Measurements from ENCODE around the gene IL17C. TPM values are rescaled to one million over a fixed set of nuclear protein-coding genes. Genes with fewer than 3 reads are reported as not detected.
"Not testable (repeated sequence)": the region's sequence is repeated elsewhere in the genome, so short reads cannot be mapped to it uniquely, and the experiment has no call there.

The IL17C gene
- total RNA-seq, 4 donors from 2014 or later: 0.91 TPM; not detected in 3

DNA sequence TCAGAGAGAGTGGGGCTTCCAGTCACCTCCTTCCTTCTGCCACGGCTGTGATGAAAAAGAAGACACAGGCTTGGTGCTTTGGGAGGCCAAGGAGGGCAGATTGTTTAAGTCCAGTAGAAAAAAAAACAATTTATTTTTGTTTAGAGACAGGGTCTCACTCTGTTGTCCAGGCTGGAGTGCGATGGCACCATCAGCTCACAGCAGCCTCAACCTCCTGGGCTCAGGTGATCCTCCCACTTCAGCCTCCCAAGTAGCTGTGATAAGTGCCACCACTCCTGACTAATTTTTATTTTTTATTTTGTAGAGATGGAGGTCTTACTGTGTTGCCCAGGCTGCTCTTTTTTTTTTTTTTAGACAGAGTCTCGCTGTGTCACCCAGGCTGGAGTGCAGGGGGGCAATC, 27.2 kb downstream of the IL17C start:
- DNase-seq (ENCODE audit: low spot score in 2 of 2): no peak
- TF ChIP-seq POLR2A (IDR thresholded peaks at IDR 0.05): no peak
- 89 to 93% methylated on average over 3 of the region's 3 CpGs for WGBS, 2 donors
- no peak overlapping the region for H3K4me3 ChIP-seq (ENCODE audit: low read depth, poor library complexity, severe bottlenecking)
- intact Hi-C loops (cut with DNase I; ENCODE audit: low total_unique reads): no loop called here

DNA sequence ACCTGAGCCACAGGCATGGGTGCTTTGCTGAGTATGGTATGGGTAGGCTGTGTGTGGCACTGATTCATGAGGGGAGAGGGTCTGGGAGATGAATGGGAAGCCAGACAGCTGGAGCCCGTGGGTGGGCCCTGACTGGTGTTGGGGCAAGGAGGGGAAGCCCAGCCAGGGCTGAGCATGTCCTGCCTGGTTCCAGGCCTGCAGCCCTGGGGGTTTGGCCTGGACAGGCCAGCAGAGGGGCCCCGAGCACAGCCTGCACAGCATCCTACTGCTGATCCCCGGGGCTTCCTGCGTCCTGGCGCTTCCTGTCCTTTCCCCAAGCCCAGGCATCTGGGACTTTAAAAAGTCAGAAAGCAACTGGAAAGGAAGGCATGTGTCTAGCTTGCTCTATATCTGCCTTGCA, 29.1 kb downstream of the IL17C start:
- intact Hi-C loops (cut with DNase I; ENCODE audit: low total_unique reads): no loop called here
- WGBS, 2 donors: 62 to 63% methylated on average over 4 to 5 of the region's 5 CpGs
- DNase-seq (ENCODE audit: low spot score in 2 of 2): no peak
- H3K4me3 ChIP-seq (ENCODE audit: low read depth, poor library complexity, severe bottlenecking): no peak overlapping the region
- no peak for TF ChIP-seq POLR2A (IDR thresholded peaks at IDR 0.05)
- TF ChIP-seq, protein P1, sequence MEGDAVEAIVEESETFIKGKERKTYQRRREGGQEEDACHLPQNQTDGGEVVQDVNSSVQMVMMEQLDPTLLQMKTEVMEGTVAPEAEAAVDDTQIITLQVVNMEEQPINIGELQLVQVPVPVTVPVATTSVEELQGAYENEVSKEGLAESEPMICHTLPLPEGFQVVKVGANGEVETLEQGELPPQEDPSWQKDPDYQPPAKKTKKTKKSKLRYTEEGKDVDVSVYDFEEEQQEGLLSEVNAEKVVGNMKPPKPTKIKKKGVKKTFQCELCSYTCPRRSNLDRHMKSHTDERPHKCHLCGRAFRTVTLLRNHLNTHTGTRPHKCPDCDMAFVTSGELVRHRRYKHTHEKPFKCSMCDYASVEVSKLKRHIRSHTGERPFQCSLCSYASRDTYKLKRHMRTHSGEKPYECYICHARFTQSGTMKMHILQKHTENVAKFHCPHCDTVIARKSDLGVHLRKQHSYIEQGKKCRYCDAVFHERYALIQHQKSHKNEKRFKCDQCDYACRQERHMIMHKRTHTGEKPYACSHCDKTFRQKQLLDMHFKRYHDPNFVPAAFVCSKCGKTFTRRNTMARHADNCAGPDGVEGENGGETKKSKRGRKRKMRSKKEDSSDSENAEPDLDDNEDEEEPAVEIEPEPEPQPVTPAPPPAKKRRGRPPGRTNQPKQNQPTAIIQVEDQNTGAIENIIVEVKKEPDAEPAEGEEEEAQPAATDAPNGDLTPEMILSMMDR (IDR thresholded peaks at IDR 0.05): no peak

DNA sequence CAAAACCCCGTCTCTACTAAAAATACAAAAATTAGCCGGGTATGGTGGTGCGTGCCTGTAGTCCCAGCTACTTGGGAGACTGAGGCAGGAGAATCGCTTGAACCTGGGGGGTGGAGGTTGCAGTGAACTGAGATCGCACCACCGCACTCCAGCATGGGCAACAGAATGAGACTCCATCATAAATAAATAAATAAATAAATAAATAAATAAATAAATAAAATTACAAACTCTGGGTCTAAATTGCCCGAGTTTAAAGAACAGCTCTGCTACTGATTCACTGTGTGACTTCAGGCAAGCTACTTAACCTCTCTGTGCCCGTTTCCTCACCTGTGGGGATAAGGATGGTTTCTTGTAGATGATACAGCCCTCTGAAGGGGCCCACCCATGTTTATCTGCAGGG, 31.1 kb downstream of the IL17C start:
- WGBS, 2 donors: 85 to 93% methylated on average over 8 of the region's 8 CpGs
- DNase-seq (ENCODE audit: low spot score in 2 of 2); intact Hi-C loops (cut with DNase I; ENCODE audit: low total_unique reads): not testable (repeated sequence)

DNA sequence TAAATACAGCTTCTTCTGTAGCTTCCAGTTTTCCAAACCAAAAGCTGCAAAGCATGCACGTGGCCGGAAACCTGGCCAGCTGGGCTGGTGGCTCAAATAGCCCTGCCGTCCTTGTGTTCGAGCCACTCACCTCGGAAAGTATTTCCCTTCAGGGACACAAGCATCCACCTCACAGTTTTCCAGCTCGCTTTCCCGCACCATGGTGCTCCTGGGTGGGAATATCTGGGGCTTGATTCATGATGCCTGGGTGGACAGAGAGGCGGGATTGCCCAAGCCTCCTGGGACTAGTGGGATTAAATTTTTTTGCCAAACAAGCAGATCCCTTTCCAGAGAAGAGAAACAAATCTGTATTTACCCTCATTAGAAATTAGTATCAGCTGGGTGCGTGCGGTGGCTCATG, 31.6 kb downstream of the IL17C start:
- TF ChIP-seq, protein P1 (IDR thresholded peaks at IDR 0.05): no peak
- TF ChIP-seq POLR2A (IDR thresholded peaks at IDR 0.05): no peak
- intact Hi-C loops (cut with DNase I; ENCODE audit: low total_unique reads): loop anchor here (1.0 kb wide), 1 partner anchor 49 kb away; no protein-coding TSS in a partner anchor
- no peak overlapping the region for H3K4me3 ChIP-seq (ENCODE audit: low read depth, poor library complexity, severe bottlenecking)
- DNase-seq (ENCODE audit: low spot score in 2 of 2): no peak
- 70 to 72% methylated on average over 10 of the region's 10 CpGs for WGBS, 2 donors

More for the DNA sequence above, 31.1 kb downstream of the IL17C start:
- not testable (repeated sequence) for H3K4me3 ChIP-seq (ENCODE audit: low read depth, poor library complexity, severe bottlenecking)

DNA sequence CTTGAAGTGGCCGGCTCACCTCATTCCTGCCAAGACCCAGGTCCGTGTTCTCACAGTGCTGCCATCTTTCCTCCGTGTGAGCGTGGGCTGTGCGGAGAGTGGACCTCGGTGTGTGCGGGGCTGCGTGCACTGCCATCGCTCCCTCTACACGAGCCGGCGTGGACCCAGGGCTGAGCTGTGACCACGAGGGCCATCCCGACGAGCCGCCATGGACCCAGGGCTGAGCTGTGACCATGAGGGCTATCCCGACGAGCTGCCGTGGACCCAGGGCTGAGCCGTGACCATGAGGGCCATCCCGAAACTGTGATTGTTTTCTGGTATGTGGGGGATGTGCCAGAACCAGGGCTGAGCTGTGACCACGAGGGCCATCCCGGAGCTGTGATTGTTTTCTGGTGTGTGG, 33.4 kb downstream of the IL17C start:
- no peak for DNase-seq (ENCODE audit: low spot score in 2 of 2)
- intact Hi-C loops (cut with DNase I; ENCODE audit: low total_unique reads): no loop called here
- TF ChIP-seq POLR2A (IDR thresholded peaks at IDR 0.05): no peak
- TF ChIP-seq, protein P1 (IDR thresholded peaks at IDR 0.05): no peak
- 87 to 93% methylated on average over 17 to 23 of the region's 23 CpGs for WGBS, 2 donors
- no peak overlapping the region for H3K4me3 ChIP-seq (ENCODE audit: low read depth, poor library complexity, severe bottlenecking)

DNA sequence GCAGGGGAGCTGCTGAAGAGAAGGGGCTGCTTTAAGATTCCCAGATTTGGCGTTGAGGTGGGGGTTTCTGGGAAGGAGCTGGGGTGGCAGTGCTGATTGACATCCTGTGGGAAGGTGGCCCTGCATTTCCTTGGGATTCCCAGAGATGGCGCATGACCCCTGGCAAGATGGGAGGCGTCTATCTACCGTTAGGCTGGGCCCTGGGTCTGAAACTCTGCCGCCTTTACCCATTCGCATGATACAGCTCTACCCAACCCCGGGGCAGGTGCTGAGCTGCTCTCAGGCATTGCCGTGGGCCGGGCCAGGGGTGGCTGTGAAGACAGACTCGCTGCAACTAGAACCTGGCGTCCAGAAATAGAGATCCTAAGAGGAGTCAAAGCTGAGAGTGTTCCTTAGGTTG, 34.4 kb downstream of the IL17C start:
- intact Hi-C loops (cut with DNase I; ENCODE audit: low total_unique reads): no loop called here
- DNase-seq (ENCODE audit: low spot score in 2 of 2): no peak
- no peak overlapping the region for H3K4me3 ChIP-seq (ENCODE audit: low read depth, poor library complexity, severe bottlenecking)
- no peak for TF ChIP-seq POLR2A (IDR thresholded peaks at IDR 0.05)
- TF ChIP-seq, protein P1 (IDR thresholded peaks at IDR 0.05): no peak
- 63 to 65% methylated on average over 11 of the region's 11 CpGs for WGBS, 2 donors

DNA sequence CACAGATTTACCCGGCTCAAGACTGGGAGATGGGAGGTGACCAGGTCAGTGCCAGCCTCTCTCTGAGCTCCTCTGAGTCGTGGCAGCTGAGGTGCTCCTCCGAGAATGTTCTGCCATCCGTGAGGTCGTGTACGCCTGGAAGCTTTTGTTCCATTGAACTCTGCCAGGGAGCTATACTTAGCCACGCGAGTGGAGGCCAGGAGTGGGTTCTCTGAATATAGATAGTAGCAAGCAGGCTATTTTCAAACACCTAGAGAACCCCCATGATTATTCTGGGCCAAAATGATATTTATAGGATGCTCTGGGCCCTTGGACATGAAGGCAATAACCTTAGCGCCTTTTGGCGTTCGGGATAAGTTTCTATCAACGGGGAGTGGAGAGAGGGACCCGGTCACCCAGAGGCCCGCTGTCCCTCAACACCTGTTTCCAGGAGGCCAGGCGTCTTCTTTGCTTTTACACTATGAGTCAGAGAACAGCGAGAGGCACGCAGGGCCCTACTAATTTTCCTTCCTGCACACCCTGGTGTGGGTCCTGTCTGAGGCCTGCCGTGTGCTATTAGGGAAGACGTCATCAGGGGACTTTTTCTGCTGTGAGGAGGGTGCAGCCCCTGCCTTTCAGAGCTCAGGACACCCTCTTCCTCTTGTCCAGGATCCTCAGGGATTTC, 35.5 kb downstream of the IL17C start:
- no peak overlapping the region for H3K4me3 ChIP-seq (ENCODE audit: low read depth, poor library complexity, severe bottlenecking)
- TF ChIP-seq, protein P1 (IDR thresholded peaks at IDR 0.05): no peak
- no peak for TF ChIP-seq POLR2A (IDR thresholded peaks at IDR 0.05)
- intact Hi-C loops (cut with DNase I; ENCODE audit: low total_unique reads): no loop called here
- WGBS, 2 donors: 91 to 94% methylated on average over 19 of the region's 19 CpGs
- DNase-seq (ENCODE audit: low spot score in 2 of 2): no peak
